ENCODE results near the gene STON1. TPM values are rescaled to one million over a fixed set of nuclear protein-coding genes. Genes with fewer than 3 reads are reported as not detected.

The STON1 gene
- total RNA-seq, 2 experiments from 2014 or later, result 0.74 to 0.95 TPM

DNA sequence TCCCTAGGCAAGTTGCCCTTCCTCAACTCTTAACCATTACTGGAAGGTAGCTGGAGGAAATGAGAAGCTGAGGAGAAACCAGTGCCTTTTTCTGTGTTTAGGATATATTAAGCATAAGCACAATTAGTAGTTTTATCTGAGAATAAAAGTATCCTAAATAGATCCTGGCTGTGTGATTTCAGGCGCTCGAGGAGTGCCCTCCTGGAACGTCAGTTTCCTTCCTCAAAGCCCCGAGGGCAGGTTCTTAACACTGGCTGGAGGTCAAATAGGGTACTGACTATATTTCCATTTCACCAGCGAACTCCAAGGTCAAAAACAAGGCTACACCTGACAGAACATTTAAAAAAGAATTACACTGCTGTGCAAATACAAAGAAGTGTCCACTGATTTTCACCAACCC lies 1.5 kb upstream of the STON1 start:
- no peak overlapping the region for H3K4me3 Mint-ChIP-seq
- POLR2A ChIA-PET, result interaction anchor here (0.6 kb wide), 1 partner anchor 47 kb away, joined by 3 read pairs; no protein-coding TSS in a partner anchor
- ATAC-seq (no peak), DNase-seq (no peak)
- peaks cover 6% of the 10 kb centered on the region for H3K27me3 Mint-ChIP-seq
- H3K9me3 Mint-ChIP-seq, result no peaks in the 10 kb centered on the region
- H3K36me3 Mint-ChIP-seq (ENCODE audit: low read depth), result peaks cover 4% of the 10 kb centered on the region
- intact Hi-C loops (cut with micrococcal nuclease), result no loop called here
- peak overlapping the region; percentile 27 for H3K27ac Mint-ChIP-seq
- peaks cover 14% of the 10 kb centered on the region for H3K4me1 Mint-ChIP-seq (ENCODE audit: low read depth)
- no peak for TF ChIP-seq CTCF (IDR thresholded peaks at IDR 0.05)
- CTCF ChIA-PET, result no interaction called here

GRCh38 chr2:48529194-48529593 lies 760 bp upstream of the STON1 start:
- H3K4me1 Mint-ChIP-seq (ENCODE audit: low read depth), result peaks cover 14% of the 10 kb centered on the region
- H3K27ac Mint-ChIP-seq, result no peak overlapping the region
- TF ChIP-seq CTCF (IDR thresholded peaks at IDR 0.05), result no peak
- peaks cover 4% of the 10 kb centered on the region for H3K36me3 Mint-ChIP-seq (ENCODE audit: low read depth)
- H3K9me3 Mint-ChIP-seq, result no peaks in the 10 kb centered on the region
- POLR2A ChIA-PET, result interaction anchor here (0.6 kb wide), 1 partner anchor 13 kb away, joined by 3 read pairs; no protein-coding TSS in a partner anchor
- H3K4me3 Mint-ChIP-seq, result peak overlapping the region; percentile 29
- intact Hi-C loops (cut with micrococcal nuclease), result no loop called here
- H3K27me3 Mint-ChIP-seq, result peaks cover 6% of the 10 kb centered on the region
- CTCF ChIA-PET, result no interaction called here
- ATAC-seq (no peak), DNase-seq (no peak)

GRCh38 chr2:48529676-48530032 lies 300 bp upstream of the STON1 start:
- Mint-ChIP-seq H3K27ac (peak overlapping the region; percentile 52), H3K9me3 (no peaks in the 10 kb centered on the region), H3K4me3 (peak overlapping the region; percentile 73), H3K27me3 (peaks cover 6% of the 10 kb centered on the region), H3K4me1 (ENCODE audit: low read depth) (peaks cover 14% of the 10 kb centered on the region), H3K36me3 (ENCODE audit: low read depth) (peaks cover 4% of the 10 kb centered on the region)
- DNase-seq (peak; percentile 41), ATAC-seq (peak; percentile 36)
- intact Hi-C loops (cut with micrococcal nuclease), result no loop called here
- ChIA-PET CTCF (no interaction called here), POLR2A (interaction anchor here (0.6 kb wide), 1 partner anchor 13 kb away, joined by 3 read pairs; no protein-coding TSS in a partner anchor)
- TF ChIP-seq CTCF (IDR thresholded peaks at IDR 0.05), result no peak

DNA sequence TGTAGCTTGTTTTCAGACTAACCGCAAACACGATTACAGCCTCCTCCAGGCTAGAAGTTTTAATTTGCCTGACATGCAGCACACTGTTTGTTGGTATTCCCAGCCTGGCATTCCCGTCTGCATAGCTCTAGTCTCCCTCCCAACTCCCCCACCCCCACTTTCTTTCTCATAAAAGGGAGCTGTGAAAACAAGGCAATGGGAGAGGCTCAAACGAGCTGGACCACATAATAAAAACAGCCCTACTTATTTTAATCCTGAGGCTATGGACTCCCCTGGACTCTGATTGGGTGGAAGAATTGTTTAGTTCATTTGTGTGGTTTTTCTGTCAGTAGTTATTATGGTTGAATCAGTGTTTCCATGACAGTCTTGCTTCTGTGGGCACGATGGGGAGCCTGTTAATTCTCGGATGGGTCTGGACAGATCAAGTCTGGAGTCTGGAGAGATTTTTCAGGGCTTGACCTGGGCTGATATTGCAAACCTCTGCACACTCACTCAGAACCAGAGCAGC lies 1.2 kb downstream of the STON1 start:
- CTCF ChIA-PET, result interaction anchor here (0.6 to 1.4 kb wide), 2 partner anchors 12 to 449 kb away, joined by 3 read pairs; no protein-coding TSS in a partner anchor
- peak; percentile 22 for DNase-seq
- intact Hi-C loops (cut with micrococcal nuclease), result no loop called here
- Mint-ChIP-seq H3K4me3 (no peak overlapping the region), H3K27ac (no peak overlapping the region), H3K36me3 (ENCODE audit: low read depth) (peaks cover under 1% of the 10 kb centered on the region), H3K27me3 (peaks cover 6% of the 10 kb centered on the region), H3K9me3 (no peaks in the 10 kb centered on the region), H3K4me1 (ENCODE audit: low read depth) (peaks cover 14% of the 10 kb centered on the region)
- no peak for TF ChIP-seq CTCF (IDR thresholded peaks at IDR 0.05)
- POLR2A ChIA-PET, result interaction anchor here (1.2 kb wide), 1 partner anchor 42 kb away, joined by 3 read pairs; no protein-coding TSS in a partner anchor
- no peak for ATAC-seq

DNA sequence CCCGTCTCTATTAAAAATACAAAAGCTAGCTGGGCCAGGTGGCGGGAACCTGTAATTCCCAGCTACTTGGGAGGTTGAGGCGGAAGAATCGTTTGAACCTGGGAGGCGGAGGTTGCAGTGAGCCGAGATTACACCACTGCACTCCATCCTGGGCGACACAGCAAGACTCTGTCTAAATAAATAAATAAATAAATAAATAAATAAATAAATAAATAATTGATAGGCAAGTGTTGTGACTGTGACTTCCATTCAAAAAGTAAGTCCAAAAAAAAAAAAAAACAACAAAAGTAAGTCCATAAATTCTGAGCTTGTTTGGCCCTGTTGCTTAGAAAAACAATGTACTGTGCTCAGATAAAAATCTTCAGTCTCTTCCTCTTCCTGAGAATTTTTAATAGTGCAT lies 2.2 kb downstream of the STON1 start:
- ChIA-PET CTCF (interaction anchor here (1.4 kb wide), 1 partner anchor 12 kb away, joined by 3 read pairs; no protein-coding TSS in a partner anchor), POLR2A (no interaction called here)
- Mint-ChIP-seq H3K4me3 (no peak overlapping the region), H3K36me3 (ENCODE audit: low read depth) (no peaks in the 10 kb centered on the region), H3K27ac (no peak overlapping the region), H3K27me3 (peaks cover 6% of the 10 kb centered on the region), H3K4me1 (ENCODE audit: low read depth) (peaks cover 14% of the 10 kb centered on the region), H3K9me3 (no peaks in the 10 kb centered on the region)
- no peak for TF ChIP-seq CTCF (IDR thresholded peaks at IDR 0.05)
- DNase-seq, result no peak
- ATAC-seq, result no peak
- intact Hi-C loops (cut with micrococcal nuclease), result no loop called here

All from activated CD8-positive, alpha-beta T cell treated with anti-CD3 and anti-CD28 coated beads for 36 hours (primary cell).